ENCODE results near the gene PGLYRP2. TPM values are rescaled to one million over a fixed set of nuclear protein-coding genes. Genes with fewer than 3 reads are reported as not detected.
"Not testable (repeated sequence)": the region's sequence is repeated elsewhere in the genome, so short reads cannot be mapped to it uniquely, and the experiment has no call there.

PGLYRP2 gene
- total RNA-seq, 2 donors from 2014 or later = not detected

- TF ChIP-seq CTCF (IDR thresholded peaks at IDR 0.05) = no peak
- Histone ChIP-seq H3K27me3 (replicated peaks; ENCODE audit: insufficient read depth) (no peaks in the 10 kb centered on the region), H3K9me3 (no peaks in the 10 kb centered on the region), H3K36me3 (no peaks in the 10 kb centered on the region), H3K4me1 (ENCODE audit: control insufficient read depth in 1 of 2, low read depth in 2 of 2) (no peaks in the 10 kb centered on the region), H3K4me3 (no peak overlapping the region), H3K27ac (no peak overlapping the region)
- DNase-seq (ENCODE audit: low spot score) (no peak), ATAC-seq (ENCODE audit: insufficient number of reproducible peaks, low FRiP score, low read depth) (no peak)
These were observed 19.6 kb upstream of the PGLYRP2 start for GRCh38 chr19:15498910-15499309.

- Histone ChIP-seq H3K36me3 (no peaks in the 10 kb centered on the region), H3K27me3 (replicated peaks; ENCODE audit: insufficient read depth) (no peaks in the 10 kb centered on the region), H3K9me3 (no peaks in the 10 kb centered on the region)
These were observed 19.0 kb upstream of the PGLYRP2 start for GRCh38 chr19:15498156-15498858.

GRCh38 chr19:15495151-15495550, 15.8 kb upstream of the PGLYRP2 start:
- Histone ChIP-seq H3K4me1 (ENCODE audit: control insufficient read depth in 1 of 2, low read depth in 2 of 2) (no peaks in the 10 kb centered on the region), H3K27ac (no peak overlapping the region), H3K36me3 (no peaks in the 10 kb centered on the region), H3K9me3 (no peaks in the 10 kb centered on the region), H3K27me3 (replicated peaks; ENCODE audit: insufficient read depth) (no peaks in the 10 kb centered on the region), H3K4me3 (no peak overlapping the region)
- no peak for TF ChIP-seq CTCF (IDR thresholded peaks at IDR 0.05)
- DNase-seq (ENCODE audit: low spot score) (no peak), ATAC-seq (ENCODE audit: insufficient number of reproducible peaks, low FRiP score, low read depth) (no peak)

More at GRCh38 chr19:15498156-15498858, 19.0 kb upstream of the PGLYRP2 start:
- DNase-seq (ENCODE audit: low spot score) (no peak), ATAC-seq (ENCODE audit: insufficient number of reproducible peaks, low FRiP score, low read depth) (no peak)
- H3K27ac ChIP-seq = no peak overlapping the region
- TF ChIP-seq CTCF (IDR thresholded peaks at IDR 0.05) = no peak
- no peaks in the 10 kb centered on the region for H3K4me1 ChIP-seq (ENCODE audit: control insufficient read depth in 1 of 2, low read depth in 2 of 2)
- no peak overlapping the region for H3K4me3 ChIP-seq

GRCh38 chr19:15488489-15489226, 9.4 kb upstream of the PGLYRP2 start:
- DNase-seq (ENCODE audit: low spot score) (no peak), ATAC-seq (ENCODE audit: insufficient number of reproducible peaks, low FRiP score, low read depth) (no peak)
- H3K36me3 ChIP-seq = no peaks in the 10 kb centered on the region
- no peak overlapping the region for H3K4me3 ChIP-seq
- no peaks in the 10 kb centered on the region for H3K4me1 ChIP-seq (ENCODE audit: control insufficient read depth in 1 of 2, low read depth in 2 of 2)
- H3K9me3 ChIP-seq = no peaks in the 10 kb centered on the region
- H3K27ac ChIP-seq = no peak overlapping the region
- no peak for TF ChIP-seq CTCF (IDR thresholded peaks at IDR 0.05)
- H3K27me3 ChIP-seq (replicated peaks; ENCODE audit: insufficient read depth) = no peaks in the 10 kb centered on the region

- no peaks in the 10 kb centered on the region for H3K4me1 ChIP-seq (ENCODE audit: control insufficient read depth in 1 of 2, low read depth in 2 of 2)
- DNase-seq (ENCODE audit: low spot score) = no peak
- H3K27me3 ChIP-seq (replicated peaks; ENCODE audit: insufficient read depth) = no peaks in the 10 kb centered on the region
- no peak overlapping the region for H3K27ac ChIP-seq
- no peak for ATAC-seq (ENCODE audit: insufficient number of reproducible peaks, low FRiP score, low read depth)
- H3K9me3 ChIP-seq = no peaks in the 10 kb centered on the region
- no peaks in the 10 kb centered on the region for H3K36me3 ChIP-seq
- H3K4me3 ChIP-seq = no peak overlapping the region
- TF ChIP-seq CTCF (IDR thresholded peaks at IDR 0.05) = no peak
These were observed 7.7 kb upstream of the PGLYRP2 start for GRCh38 chr19:15487038-15487437.

GRCh38 chr19:15485768-15486167, 6.5 kb upstream of the PGLYRP2 start:
- H3K27me3 ChIP-seq (replicated peaks; ENCODE audit: insufficient read depth); H3K4me3 ChIP-seq; H3K36me3 ChIP-seq; H3K27ac ChIP-seq; DNase-seq (ENCODE audit: low spot score); H3K9me3 ChIP-seq; H3K4me1 ChIP-seq (ENCODE audit: control insufficient read depth in 1 of 2, low read depth in 2 of 2); ATAC-seq (ENCODE audit: insufficient number of reproducible peaks, low FRiP score, low read depth): not testable (repeated sequence)

- not testable (repeated sequence) for H3K36me3 ChIP-seq; H3K4me3 ChIP-seq; DNase-seq (ENCODE audit: low spot score); ATAC-seq (ENCODE audit: insufficient number of reproducible peaks, low FRiP score, low read depth); H3K4me1 ChIP-seq (ENCODE audit: control insufficient read depth in 1 of 2, low read depth in 2 of 2); H3K27me3 ChIP-seq (replicated peaks; ENCODE audit: insufficient read depth); H3K27ac ChIP-seq; H3K9me3 ChIP-seq
These were observed 1.7 kb upstream of the PGLYRP2 start for GRCh38 chr19:15480996-15481395.
